GM21619 (cell line): ENCODE data around the gene CHORDC1.
"Not testable (repeated sequence)": the region's sequence is repeated elsewhere in the genome, so short reads cannot be mapped to it uniquely, and the experiment has no call there.

Experiments
- ATAC-seq: cut with Tn5 transposase; IDR thresholded peaks from one replicate; pipeline ENCODE4 v1.9.1; 2021; ENCODE audit not compliant: unreplicated experiment

The CHORDC1 gene

GRCh38 chr11:90222459-90223247, at the start of gene CHORDC1:
Gene CHORDC1 (minus strand): TSS chr11:90223049. CDS start chr11:90222954, 95 bp downstream.
- peak; percentile 90 for ATAC-seq

GRCh38 chr11:90257158-90257525, 34.3 kb upstream of the CHORDC1 start:
- no peak for ATAC-seq

- ATAC-seq, result no peak
These were observed 33.7 kb upstream of the CHORDC1 start for GRCh38 chr11:90256404-90257157.

- no peak for ATAC-seq
These were observed 31.2 kb upstream of the CHORDC1 start for GRCh38 chr11:90254065-90254464.

- no peak for ATAC-seq
These were observed 29.2 kb upstream of the CHORDC1 start for GRCh38 chr11:90252053-90252452.

- ATAC-seq, result no peak
These were observed 28.8 kb upstream of the CHORDC1 start for GRCh38 chr11:90251599-90251998.

- no peak for ATAC-seq
These were observed 28.1 kb upstream of the CHORDC1 start for GRCh38 chr11:90250970-90251369.

- no peak for ATAC-seq
These were observed 23.6 kb upstream of the CHORDC1 start for GRCh38 chr11:90246468-90246867.

- ATAC-seq, result no peak
These were observed 20.7 kb upstream of the CHORDC1 start for GRCh38 chr11:90243534-90243933.

GRCh38 chr11:90242894-90243416, 20.1 kb upstream of the CHORDC1 start:
- no peak for ATAC-seq

GRCh38 chr11:90241414-90241813, 18.6 kb upstream of the CHORDC1 start:
- ATAC-seq, result no peak

GRCh38 chr11:90239967-90240636, 17.3 kb upstream of the CHORDC1 start:
- ATAC-seq, result not testable (repeated sequence)

- no peak for ATAC-seq
These were observed 14.2 kb upstream of the CHORDC1 start for GRCh38 chr11:90237004-90237403.

- no peak for ATAC-seq
These were observed 12.7 kb upstream of the CHORDC1 start for GRCh38 chr11:90235526-90235925.

- ATAC-seq, result no peak
These were observed 12.1 kb upstream of the CHORDC1 start for GRCh38 chr11:90234977-90235376.

- no peak for ATAC-seq
These were observed 6.9 kb upstream of the CHORDC1 start for GRCh38 chr11:90229791-90230190.

GRCh38 chr11:90228056-90228455, 5.2 kb upstream of the CHORDC1 start:
- no peak for ATAC-seq

GRCh38 chr11:90223248-90223585, 368 bp upstream of the CHORDC1 start:
- peak; percentile 42 for ATAC-seq

- ATAC-seq, result no peak
These were observed 918 bp downstream of the CHORDC1 start for GRCh38 chr11:90221803-90222458.

- no peak for ATAC-seq
These were observed 2.5 kb downstream of the CHORDC1 start for GRCh38 chr11:90220391-90220790.

GRCh38 chr11:90219438-90219837, 3.4 kb downstream of the CHORDC1 start:
- ATAC-seq, result no peak
